Measurements from ENCODE around the gene TBXAS1. TPM values are rescaled to one million over a fixed set of nuclear protein-coding genes. Genes with fewer than 3 reads are reported as not detected.

TBXAS1 gene
- total and polyA plus RNA-seq, 2 donors (not counting 3 experiments of a cell fraction or from before 2014, with no cell fraction given), result 2.1 to 4.3 TPM

- CTCF ChIA-PET, result no interaction called here
- H4K20me1 ChIP-seq (replicated peaks; ENCODE audit: control insufficient read depth, extremely low read depth, insufficient read depth, low read length), result no peaks in the 10 kb centered on the region
- H3K9ac ChIP-seq (replicated peaks; ENCODE audit: extremely low read depth, insufficient read depth, low read length), result no peak overlapping the region
- dilution Hi-C loops (cut with MboI; ENCODE audit: extremely low pct_ligation_motif_present, low sequenced_read_pairs), result no loop called here
- H3K9me3 ChIP-seq (replicated peaks; ENCODE audit: control insufficient read depth, insufficient read depth, low read length), result no peaks in the 10 kb centered on the region
- TF ChIP-seq POLR2AphosphoS5 (IDR thresholded peaks at IDR 0.05; ENCODE audit: insufficient read depth, low read depth, low read length) (no peak), MAX (IDR thresholded peaks at IDR 0.05; ENCODE audit: insufficient read depth, insufficient read length) (no peak), MYC (IDR thresholded peaks at IDR 0.05; ENCODE audit: low read depth, low read length) (no peak), FOS (IDR thresholded peaks at IDR 0.05; ENCODE audit: borderline replicate concordance, insufficient read depth, low read length) (no peak), POLR2A (IDR thresholded peaks at IDR 0.05; ENCODE audit: low read depth, low read length) (no peak), JUN (IDR thresholded peaks at IDR 0.05; ENCODE audit: borderline replicate concordance, insufficient read depth, insufficient read length, low read depth) (no peak), CTCF (IDR thresholded peaks at IDR 0.05; ENCODE audit: extremely low read depth in 1 of 2, insufficient read depth in 1 of 2, low read depth in 1 of 2, low read length in 2 of 2) (no peak), GATA2 (IDR thresholded peaks at IDR 0.05; ENCODE audit: insufficient read depth, insufficient read length, low read depth, low read length) (no peak), EZH2 (IDR thresholded peaks at IDR 0.05; ENCODE audit: borderline replicate concordance, low read depth, low read length, severe bottlenecking) (no peak)
- no peak overlapping the region for H3K4me3 ChIP-seq (replicated peaks in 1 of 3; ENCODE audit: insufficient read depth in 1 of 3, low read depth in 1 of 3, low read length in 3 of 3)
- H3K79me2 ChIP-seq (ENCODE audit: control insufficient read depth, insufficient read depth, low read length), result no peaks in the 10 kb centered on the region
- no peak overlapping the region for H2AFZ ChIP-seq (ENCODE audit: low read depth, low read length)
- intact Hi-C loops (cut with micrococcal nuclease), result no loop called here
- no peaks in the 10 kb centered on the region for H3K9me1 ChIP-seq (replicated peaks; ENCODE audit: control insufficient read depth, extremely low read depth, insufficient read depth, low read length)
- no peak overlapping the region for H3K4me2 ChIP-seq (ENCODE audit: insufficient read depth, low read length)
- H3K27me3 ChIP-seq (ENCODE audit: control insufficient read depth in 2 of 2, insufficient read depth in 2 of 2, low read length in 2 of 2), result peaks cover 2 to 6% of the 10 kb centered on the region in 2 experiments
- H3K36me3 ChIP-seq (ENCODE audit: control insufficient read depth in 2 of 2, extremely low read depth in 1 of 2, insufficient read depth in 2 of 2, low read length in 2 of 2), result no peaks in the 10 kb centered on the region
- BruUV-seq (replicated peaks), result no TSS peak
- POLR2A ChIA-PET, result no interaction called here
- H3K4me1 ChIP-seq (ENCODE audit: control insufficient read depth, extremely low read depth, insufficient read depth, low read length), result no peaks in the 10 kb centered on the region
- DNase-seq (ENCODE audit: low read depth, low spot score) (no peak), FAIRE-seq (no peak)
- no peak overlapping the region for H3K27ac ChIP-seq (ENCODE audit: insufficient read depth, low read depth, low read length)
Measured at GRCh38 chr7:139947021-139947420, 118.0 kb downstream of the TBXAS1 start.
